Glutamatergic neuron (in vitro differentiated cells): ENCODE measurements around the gene KCNH8. TPM values are rescaled to one million over a fixed set of nuclear protein-coding genes. Genes with fewer than 3 reads are reported as not detected.

Experiments
- DNase-seq: peaks from one replicate; pipeline ENCODE4 v3.0.0; 2022
- H3K27ac Mint-ChIP-seq: one replicate; pipeline ENCODE4 v1.8.0; 2020; ENCODE audit warnings: mild to moderate bottlenecking, mixed read lengths, inconsistent platforms; ENCODE audit not compliant: unreplicated experiment
- H3K27me3 Mint-ChIP-seq: one replicate; pipeline ENCODE4 v1.8.0; 2020; ENCODE audit warnings: mild to moderate bottlenecking, moderate library complexity, mixed read lengths, inconsistent platforms; ENCODE audit not compliant: unreplicated experiment
- H3K36me3 Mint-ChIP-seq: one replicate; pipeline ENCODE4 v1.8.0; 2020; ENCODE audit warnings: mild to moderate bottlenecking, mixed read lengths, inconsistent platforms; ENCODE audit not compliant: unreplicated experiment
- H3K4me1 Mint-ChIP-seq: one replicate; pipeline ENCODE4 v1.8.0; 2020; ENCODE audit warnings: mild to moderate bottlenecking, low read depth, mixed read lengths, inconsistent platforms; ENCODE audit not compliant: unreplicated experiment
- H3K4me3 Mint-ChIP-seq: one replicate; pipeline ENCODE4 v1.8.0; 2020; ENCODE audit warnings: mild to moderate bottlenecking, mixed read lengths, inconsistent platforms; ENCODE audit not compliant: unreplicated experiment
- H3K9me3 Mint-ChIP-seq: one replicate; pipeline ENCODE4 v1.8.0; 2020; ENCODE audit warnings: mild to moderate bottlenecking, moderate library complexity, mixed read lengths, inconsistent platforms; ENCODE audit not compliant: unreplicated experiment
- CTCF ChIP-seq: fragments of 200-600 bp; sonication (generic); IDR thresholded peaks from one replicate; pipeline ENCODE4 v1.5.0; 2021; ENCODE audit not compliant: partially characterized antibody, unreplicated experiment
- total RNA-seq: library from RNA; stranded (reverse); fragmentation: NEBNext Ultra II Directional; extraction: Animal tissue kit (Norgen Biotek cat#: 25700); gene quantifications from one replicate; pipeline ENCODE4 v1.2.1, GENCODE V29; 2021; ENCODE audit not compliant: unreplicated experiment

The KCNH8 gene
- total RNA-seq, 1 donor from 2014 or later = 30.9 TPM

GRCh38 chr3:19215427-19215826 lies 67.1 kb downstream of the KCNH8 start:
- Mint-ChIP-seq H3K36me3 (no peaks in the 10 kb centered on the region), H3K27ac (no peak overlapping the region), H3K4me3 (no peak overlapping the region), H3K27me3 (no peaks in the 10 kb centered on the region), H3K9me3 (no peaks in the 10 kb centered on the region), H3K4me1 (peaks cover 11% of the 10 kb centered on the region)
- no peak for DNase-seq
- no peak for TF ChIP-seq CTCF

- H3K9me3 Mint-ChIP-seq = no peaks in the 10 kb centered on the region
- no peak for DNase-seq
- no peak overlapping the region for H3K4me3 Mint-ChIP-seq
- H3K27me3 Mint-ChIP-seq = no peaks in the 10 kb centered on the region
- no peak for TF ChIP-seq CTCF
- peaks cover 3% of the 10 kb centered on the region for H3K4me1 Mint-ChIP-seq
- no peak overlapping the region for H3K27ac Mint-ChIP-seq
- H3K36me3 Mint-ChIP-seq = no peaks in the 10 kb centered on the region
Measured at GRCh38 chr3:19216669-19217337, 68.5 kb downstream of the KCNH8 start.

GRCh38 chr3:19220311-19220710 lies 72.0 kb downstream of the KCNH8 start:
- Mint-ChIP-seq H3K27ac (no peak overlapping the region), H3K36me3 (no peaks in the 10 kb centered on the region), H3K4me1 (peaks cover 3% of the 10 kb centered on the region), H3K9me3 (no peaks in the 10 kb centered on the region), H3K27me3 (no peaks in the 10 kb centered on the region), H3K4me3 (no peak overlapping the region)
- no peak for TF ChIP-seq CTCF
- no peak for DNase-seq

DNA sequence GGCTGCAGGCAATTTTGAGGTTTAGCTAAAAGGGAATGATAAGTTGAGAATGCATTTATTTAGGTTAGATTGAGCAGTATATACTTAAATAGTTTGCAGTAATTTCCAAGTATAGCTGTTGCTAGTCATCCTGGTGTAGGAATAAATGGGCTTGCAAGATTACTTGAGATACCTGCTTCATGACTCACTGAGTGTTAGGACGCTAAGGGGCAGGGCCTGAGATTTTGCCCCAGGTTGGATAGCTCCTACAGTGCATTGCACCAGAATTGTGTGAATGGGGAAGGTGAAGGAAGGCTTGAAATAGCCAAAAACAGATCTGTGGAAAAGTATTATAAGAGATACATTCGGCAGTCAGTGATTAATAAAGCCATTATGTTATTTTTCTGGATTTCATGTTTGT lies 72.8 kb downstream of the KCNH8 start:
- Mint-ChIP-seq H3K9me3 (no peaks in the 10 kb centered on the region), H3K4me1 (peaks cover 3% of the 10 kb centered on the region), H3K27me3 (no peaks in the 10 kb centered on the region), H3K4me3 (no peak overlapping the region), H3K36me3 (no peaks in the 10 kb centered on the region), H3K27ac (no peak overlapping the region)
- no peak for DNase-seq
- no peak for TF ChIP-seq CTCF

GRCh38 chr3:19226479-19226878 lies 78.2 kb downstream of the KCNH8 start:
- H3K9me3 Mint-ChIP-seq = no peaks in the 10 kb centered on the region
- no peak overlapping the region for H3K4me3 Mint-ChIP-seq
- no peaks in the 10 kb centered on the region for H3K36me3 Mint-ChIP-seq
- no peak overlapping the region for H3K27ac Mint-ChIP-seq
- H3K4me1 Mint-ChIP-seq = peaks cover 5% of the 10 kb centered on the region
- no peaks in the 10 kb centered on the region for H3K27me3 Mint-ChIP-seq
- peak; percentile 17 for DNase-seq
- no peak for TF ChIP-seq CTCF
